NCI-H1417 (cell line): ENCODE measurements around the gene PGM5.

ENCODE experiments used
- DNase-seq, 3 experiments: peaks; one replicate each; lab custom pipeline; 2025; lab: John Stamatoyannopoulos, UW

PGM5 gene

DNA sequence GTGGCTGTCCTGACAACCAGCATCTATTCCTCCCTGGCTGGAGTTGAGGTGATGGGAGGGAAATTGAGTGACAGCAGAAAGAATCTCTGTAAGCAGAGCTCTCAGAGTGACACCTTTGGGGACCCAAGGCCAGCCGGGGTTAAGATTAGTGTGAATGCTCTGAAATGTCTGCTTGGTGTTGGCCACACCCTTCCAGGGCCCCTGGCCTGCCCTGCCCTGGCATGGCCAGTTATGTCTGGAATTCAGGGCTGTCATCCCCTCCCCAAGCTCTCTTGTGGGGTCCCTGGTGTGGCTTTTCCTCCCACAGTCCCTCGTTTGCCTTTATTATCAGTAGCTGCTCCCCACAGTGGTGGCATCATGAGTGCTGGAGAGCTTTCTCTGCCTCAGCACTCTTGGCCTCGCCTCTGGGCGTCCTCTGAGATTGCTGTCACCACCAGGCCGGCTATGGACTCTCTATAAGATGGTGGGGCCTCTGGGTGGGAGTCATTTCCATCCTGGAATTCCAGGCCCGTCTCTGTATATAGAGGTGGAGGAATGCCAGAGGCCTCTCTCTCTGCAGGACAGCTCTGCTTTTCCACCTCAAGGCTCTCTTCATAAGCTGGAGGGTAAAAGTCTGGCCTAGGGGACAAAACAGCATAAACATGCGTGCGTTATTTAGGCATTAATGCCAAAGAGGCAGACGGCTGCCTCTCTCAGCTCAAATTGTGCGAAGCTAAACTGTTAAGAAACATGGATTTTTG, 180.6 kb downstream of the PGM5 start:
- no peak for DNase-seq

GRCh38 chr9:68537616-68537880, 181.1 kb downstream of the PGM5 start:
- DNase-seq = no peak

- DNase-seq = no peak
Observed at GRCh38 chr9:68538200-68538599, 181.8 kb downstream of the PGM5 start.

DNA sequence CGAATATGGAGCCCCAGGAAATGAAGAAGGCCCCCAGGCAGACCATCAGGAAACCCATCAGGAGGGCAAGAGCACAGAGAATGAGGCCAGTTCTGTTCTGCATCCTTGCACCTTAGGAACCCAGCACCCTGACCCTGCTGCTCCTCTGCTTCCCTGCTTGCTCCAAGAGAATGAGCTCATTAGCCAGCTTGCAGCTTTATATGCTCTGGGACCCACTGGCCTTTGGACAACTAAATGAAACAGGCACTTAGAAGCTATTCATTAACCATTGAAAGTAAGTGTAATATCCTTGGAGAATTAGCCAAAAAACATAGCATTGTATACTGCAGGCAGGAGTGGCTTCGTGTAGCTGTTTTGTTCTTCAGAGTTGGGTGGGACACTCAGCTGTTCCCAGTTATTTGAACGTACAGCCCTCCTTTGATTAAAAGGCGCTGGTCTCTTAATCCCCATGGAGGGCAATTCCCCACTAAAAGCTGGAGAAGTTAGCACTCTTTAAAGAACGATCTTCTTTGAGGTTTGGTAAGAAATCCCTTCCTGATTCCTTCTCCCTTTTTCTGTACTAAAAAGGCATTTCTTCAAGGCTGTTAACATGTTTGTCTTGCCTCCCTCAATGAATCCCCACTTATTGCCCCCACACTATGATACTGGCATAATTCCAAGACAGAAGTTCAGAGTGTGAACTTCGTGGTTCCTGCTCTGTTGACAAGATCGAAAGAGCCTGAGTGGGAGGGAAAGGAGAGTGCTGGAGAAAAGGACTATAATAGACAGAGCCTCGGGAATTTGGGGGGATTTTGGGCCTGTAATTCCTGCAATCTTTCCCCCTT, 184.5 kb downstream of the PGM5 start, which contains the start of gene TMEM252:
Gene TMEM252 (minus strand): TSS at position 172 of the 824 bp plus-strand sequence. CDS start 69 bp downstream, at position 103.
- no peak for DNase-seq

- no peak for DNase-seq
Observed at GRCh38 chr9:68541568-68541967, 185.2 kb downstream of the PGM5 start.

DNA sequence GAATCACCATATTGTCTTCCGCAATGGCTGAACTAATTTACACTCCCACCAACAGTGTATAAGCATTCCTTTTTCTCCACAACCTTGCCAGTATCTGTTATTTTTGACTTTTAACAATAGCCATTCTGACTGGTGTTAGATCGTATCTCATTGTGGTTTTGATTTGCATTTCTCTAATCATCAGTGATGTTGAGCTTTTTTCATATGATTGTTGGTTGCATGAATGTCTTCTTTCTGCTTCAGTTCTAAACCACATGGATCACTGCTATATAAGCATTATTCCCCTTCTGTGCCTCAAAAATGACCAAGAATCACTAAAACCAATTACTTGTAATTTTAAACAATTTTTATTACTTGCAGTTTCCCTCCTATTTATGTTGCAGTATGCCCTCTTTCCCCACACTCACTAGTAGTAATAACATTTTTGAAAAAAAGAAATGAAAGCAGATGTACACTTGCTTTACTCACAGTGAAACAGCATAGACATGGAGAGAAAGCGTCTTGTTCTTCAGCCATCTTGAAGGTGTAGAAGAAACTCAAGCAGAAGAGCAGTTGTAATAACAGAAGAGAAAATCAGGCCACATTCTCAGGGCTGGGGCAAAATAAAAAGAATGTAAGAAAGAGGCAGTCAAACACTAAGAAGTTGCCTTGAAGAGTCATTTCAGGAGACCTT, 188.8 kb downstream of the PGM5 start:
- DNase-seq = no peak

GRCh38 chr9:68546596-68547390, 190.4 kb downstream of the PGM5 start:
- no peak for DNase-seq

- DNase-seq = no peak
Observed at GRCh38 chr9:68547417-68547816, 191.0 kb downstream of the PGM5 start.

DNA sequence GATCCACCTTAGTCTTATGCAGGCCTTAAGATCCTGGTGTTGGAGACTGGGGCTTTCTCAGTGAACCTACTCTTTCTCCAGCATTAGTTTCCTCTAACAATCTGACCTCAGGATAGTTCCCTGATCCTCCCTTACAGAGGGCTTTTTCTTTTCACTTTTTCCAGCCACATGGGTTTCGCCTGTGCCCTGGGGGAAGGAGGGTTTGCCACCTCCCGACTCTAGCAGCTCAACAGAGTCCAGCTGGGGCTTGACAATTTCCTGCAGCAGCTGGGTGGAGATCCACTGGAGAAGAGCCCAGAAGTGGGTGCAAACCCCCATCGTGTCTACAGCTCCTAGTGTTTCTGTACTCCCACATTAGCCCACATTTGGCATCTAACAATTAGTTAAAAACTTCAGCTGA, 191.8 kb downstream of the PGM5 start:
- DNase-seq = no peak

DNA sequence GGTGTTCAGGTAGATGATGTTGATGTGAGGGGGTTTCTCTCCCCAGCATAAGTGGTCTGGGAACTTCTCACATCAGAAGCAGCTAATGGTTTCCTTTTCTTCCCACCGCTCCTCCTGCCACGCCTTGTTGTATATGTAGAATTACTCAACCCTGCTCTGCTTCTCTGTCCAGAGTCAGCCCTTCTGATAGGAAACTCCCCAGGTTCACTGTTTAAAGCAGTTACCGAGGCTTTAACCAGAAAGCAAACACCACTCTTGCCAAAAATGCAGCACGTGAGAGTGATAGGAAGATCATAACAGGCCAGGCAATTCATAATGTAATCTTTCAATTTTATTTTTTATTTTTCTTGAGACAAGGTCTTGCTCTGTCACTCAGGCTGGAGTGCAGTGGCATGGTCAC, 194.8 kb downstream of the PGM5 start:
- no peak for DNase-seq

- DNase-seq = no peak
Observed at GRCh38 chr9:68552700-68553476, 196.5 kb downstream of the PGM5 start.

- no peak for DNase-seq
Observed at GRCh38 chr9:68555437-68556150, 199.2 kb downstream of the PGM5 start.

DNA sequence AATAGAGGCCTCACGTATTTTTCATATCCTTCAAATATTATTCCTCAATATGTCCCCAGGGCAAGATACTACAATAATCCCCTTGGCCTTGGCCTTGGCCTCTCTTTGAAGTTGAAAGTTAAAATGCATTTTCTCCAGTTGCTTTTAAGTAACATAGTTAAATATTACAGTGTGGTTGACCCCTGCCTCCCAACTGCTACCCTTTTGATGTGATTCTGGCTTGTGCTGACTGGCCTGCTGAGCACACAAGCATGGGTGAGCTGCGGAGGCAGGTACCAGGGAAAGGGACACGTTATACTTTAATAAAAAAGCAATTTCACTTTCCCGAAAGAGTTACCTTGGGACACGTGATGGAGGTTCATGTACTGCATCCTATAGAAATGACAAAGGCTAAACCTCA, 202.1 kb downstream of the PGM5 start:
- DNase-seq = no peak

DNA sequence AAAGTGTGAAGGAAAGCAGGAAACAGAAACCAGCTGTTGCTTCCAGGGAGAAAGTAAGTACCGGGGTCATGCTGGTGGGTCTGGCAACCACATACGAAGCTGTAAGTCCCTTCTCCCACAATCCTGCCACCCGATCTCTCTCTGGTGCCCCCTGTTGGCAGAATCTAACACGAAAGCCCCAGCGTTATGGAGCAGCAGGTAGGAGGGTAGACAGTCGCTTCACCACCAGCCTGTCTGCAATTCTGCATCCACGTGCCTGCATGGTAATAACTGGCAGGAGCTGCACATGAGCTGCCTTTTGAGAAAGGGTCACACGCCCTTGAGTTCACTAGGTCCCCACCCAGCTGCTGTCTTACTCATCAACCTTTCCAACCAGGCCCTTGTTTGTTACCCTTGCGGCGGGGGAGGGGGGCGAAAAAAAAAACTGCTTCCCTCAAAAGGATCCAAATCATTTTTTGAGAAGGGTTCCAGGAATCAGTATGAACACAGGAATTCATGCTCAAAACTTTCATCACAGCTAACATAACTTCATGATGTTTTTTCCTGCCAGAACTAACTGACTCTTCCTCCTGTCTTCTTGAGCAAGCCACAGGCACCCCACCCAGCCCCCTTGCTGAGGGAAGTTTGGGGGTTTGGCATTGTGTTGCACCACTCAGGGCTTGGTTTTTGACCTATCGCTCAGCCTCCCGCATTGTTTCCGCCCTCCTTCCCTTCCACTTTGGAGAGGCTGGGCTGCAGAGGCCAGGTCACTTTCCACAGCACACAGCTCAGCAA, 203.8 kb downstream of the PGM5 start:
- peak in 1 of 3 experiments; percentile 30 for DNase-seq

- no peak for DNase-seq
Observed at GRCh38 chr9:68562461-68562860, 206.1 kb downstream of the PGM5 start.

DNA sequence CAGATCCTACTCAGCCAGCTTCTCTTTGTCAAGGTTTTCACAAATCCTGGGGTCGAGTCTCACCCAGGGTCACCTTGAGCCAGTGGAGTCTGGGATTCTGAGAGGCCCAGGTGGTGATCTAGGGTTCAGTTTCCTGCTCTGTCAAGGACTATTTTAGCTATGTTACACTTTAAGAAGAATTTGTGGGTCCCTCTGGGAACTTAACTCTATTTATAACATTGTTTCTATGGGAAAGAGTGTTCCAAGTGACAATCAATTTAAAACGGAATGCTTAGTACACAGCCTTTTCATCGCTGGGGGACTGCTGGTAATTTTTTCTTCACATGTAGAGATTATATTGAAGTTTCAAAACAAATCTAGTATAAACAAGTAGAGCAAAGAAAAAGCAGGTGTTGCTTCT, 211.2 kb downstream of the PGM5 start:
- DNase-seq = no peak

- peak in 1 of 3 experiments; percentile 30 for DNase-seq
Observed at GRCh38 chr9:68574150-68574549, 217.7 kb downstream of the PGM5 start.

DNA sequence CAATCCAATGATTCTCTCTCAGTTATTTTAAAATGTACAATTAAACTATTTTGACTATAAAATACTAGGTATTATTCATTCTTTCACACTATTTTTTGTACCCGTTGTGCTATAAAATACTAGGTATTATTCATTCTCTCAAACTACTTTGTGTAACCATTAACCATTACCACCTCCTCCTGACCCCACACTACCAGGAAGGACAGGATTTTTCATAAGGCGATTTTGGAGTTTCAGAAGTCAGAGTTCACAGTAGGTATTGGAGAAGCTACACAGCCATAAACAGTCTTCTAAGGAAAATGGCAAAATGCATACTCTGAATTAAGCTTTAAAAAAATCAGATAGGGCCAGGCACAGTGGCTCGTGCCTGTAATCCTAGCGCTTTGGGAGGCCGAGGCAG, 219.4 kb downstream of the PGM5 start:
- DNase-seq = no peak

- DNase-seq = no peak
Observed at GRCh38 chr9:68577774-68578591, 221.6 kb downstream of the PGM5 start.
